ENCODE measurements around the gene MEIS2.

The MEIS2 gene

GRCh38 chr15:37134699-37135131 lies 34.4 kb upstream of the MEIS2 start:
- Histone ChIP-seq H3K27me3 (ENCODE audit: insufficient read depth, low read length) (no peaks in the 10 kb centered on the region), H2AFZ (ENCODE audit: low read length, unreplicated experiment) (peak overlapping the region; percentile 94), H3K4me3 (ENCODE audit: low read depth, low read length) (no peak overlapping the region), H3K27ac (ENCODE audit: low read depth, low read length) (no peak overlapping the region), H3K36me3 (ENCODE audit: insufficient read depth, low read length) (no peaks in the 10 kb centered on the region), H3K79me2 (ENCODE audit: control insufficient read depth, insufficient read depth, low read length, unreplicated experiment) (no peaks in the 10 kb centered on the region), H3K4me1 (ENCODE audit: control insufficient read depth, insufficient read depth, low read length, unreplicated experiment) (peaks cover 25% of the 10 kb centered on the region)

DNA sequence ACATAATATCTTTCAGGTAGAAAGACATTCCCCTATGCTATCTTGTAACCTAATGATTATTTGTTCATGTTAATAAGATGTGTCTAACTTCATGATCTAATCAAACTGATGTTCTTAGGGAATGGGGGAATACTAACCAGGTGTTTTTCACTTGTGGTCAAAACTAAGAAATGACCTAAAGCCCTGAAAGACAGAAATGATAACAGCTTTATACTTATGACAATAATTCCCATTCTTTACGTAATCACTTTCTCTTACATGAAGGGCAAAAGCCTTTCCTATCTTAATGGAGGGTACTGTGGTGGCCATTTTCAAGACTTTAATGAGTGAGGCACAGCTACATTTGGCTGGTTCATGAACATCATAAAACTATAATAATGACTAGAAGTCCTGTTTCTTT lies 33.9 kb upstream of the MEIS2 start:
- H2AFZ ChIP-seq (ENCODE audit: low read length, unreplicated experiment), result peak overlapping the region; percentile 94
- peaks cover 25% of the 10 kb centered on the region for H3K4me1 ChIP-seq (ENCODE audit: control insufficient read depth, insufficient read depth, low read length, unreplicated experiment)
- H3K27ac ChIP-seq (ENCODE audit: low read depth, low read length), result no peak overlapping the region

DNA sequence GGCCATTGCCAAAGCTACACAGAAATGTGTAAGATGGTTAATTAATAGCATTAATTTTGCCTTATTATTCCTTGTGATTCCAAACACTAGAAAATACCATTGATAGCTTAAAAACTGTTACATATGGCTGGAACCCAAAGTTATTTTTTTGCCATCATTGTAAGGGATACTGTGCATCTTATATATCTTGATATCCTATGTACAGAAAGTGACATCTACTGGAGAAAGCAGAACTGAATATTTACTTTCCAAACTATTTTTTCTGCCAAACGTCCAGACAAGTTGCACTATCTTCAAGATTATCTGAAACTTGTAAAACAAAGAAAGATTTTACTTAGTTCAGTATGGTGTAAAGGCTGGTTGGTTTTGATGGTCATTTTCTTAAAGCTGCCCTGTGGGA lies 33.3 kb upstream of the MEIS2 start:
- Histone ChIP-seq H3K4me3 (ENCODE audit: low read depth, low read length) (peak overlapping the region; percentile 55), H3K36me3 (ENCODE audit: insufficient read depth, low read length) (no peaks in the 10 kb centered on the region), H2AFZ (ENCODE audit: low read length, unreplicated experiment) (peak overlapping the region; percentile 94), H3K79me2 (ENCODE audit: control insufficient read depth, insufficient read depth, low read length, unreplicated experiment) (no peaks in the 10 kb centered on the region), H3K4me1 (ENCODE audit: control insufficient read depth, insufficient read depth, low read length, unreplicated experiment) (peaks cover 25% of the 10 kb centered on the region), H3K27me3 (ENCODE audit: insufficient read depth, low read length) (no peaks in the 10 kb centered on the region), H3K27ac (ENCODE audit: low read depth, low read length) (no peak overlapping the region)

More for the DNA sequence above, 33.9 kb upstream of the MEIS2 start:
- H3K79me2 ChIP-seq (ENCODE audit: control insufficient read depth, insufficient read depth, low read length, unreplicated experiment), result no peaks in the 10 kb centered on the region
- H3K27me3 ChIP-seq (ENCODE audit: insufficient read depth, low read length), result no peaks in the 10 kb centered on the region
- no peaks in the 10 kb centered on the region for H3K36me3 ChIP-seq (ENCODE audit: insufficient read depth, low read length)
- H3K4me3 ChIP-seq (ENCODE audit: low read depth, low read length), result no peak overlapping the region

- Histone ChIP-seq H3K27me3 (ENCODE audit: insufficient read depth, low read length) (no peaks in the 10 kb centered on the region), H3K4me3 (ENCODE audit: low read depth, low read length) (no peak overlapping the region), H3K4me1 (ENCODE audit: control insufficient read depth, insufficient read depth, low read length, unreplicated experiment) (peaks cover 25% of the 10 kb centered on the region), H3K79me2 (ENCODE audit: control insufficient read depth, insufficient read depth, low read length, unreplicated experiment) (no peaks in the 10 kb centered on the region), H2AFZ (ENCODE audit: low read length, unreplicated experiment) (no peak overlapping the region), H3K36me3 (ENCODE audit: insufficient read depth, low read length) (no peaks in the 10 kb centered on the region), H3K27ac (ENCODE audit: low read depth, low read length) (no peak overlapping the region)
Measured at GRCh38 chr15:37132826-37133417, 32.6 kb upstream of the MEIS2 start.

GRCh38 chr15:37131621-37132020 lies 31.3 kb upstream of the MEIS2 start:
- H3K27ac ChIP-seq (ENCODE audit: low read depth, low read length), result no peak overlapping the region

DNA sequence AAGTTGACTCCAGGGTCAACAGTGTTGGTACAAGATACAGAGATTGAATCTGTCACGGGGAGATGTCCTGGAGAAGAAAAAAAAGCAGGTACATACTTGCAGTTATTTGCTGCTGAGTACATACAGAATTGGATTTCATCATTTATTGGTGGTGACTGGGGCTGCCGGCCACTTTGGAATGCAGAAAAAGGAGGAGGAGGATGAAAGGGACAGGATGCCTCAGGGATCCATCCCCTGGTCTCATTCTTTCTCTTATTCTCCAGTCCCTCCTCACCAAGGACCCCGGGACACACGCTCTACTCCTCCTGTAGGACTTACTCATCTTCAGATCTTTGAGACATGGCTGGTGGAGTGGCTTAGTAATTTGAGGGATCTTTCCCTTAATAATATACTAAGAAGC lies 30.0 kb upstream of the MEIS2 start:
- Histone ChIP-seq H2AFZ (ENCODE audit: low read length, unreplicated experiment) (no peak overlapping the region), H3K27me3 (ENCODE audit: insufficient read depth, low read length) (no peaks in the 10 kb centered on the region), H3K79me2 (ENCODE audit: control insufficient read depth, insufficient read depth, low read length, unreplicated experiment) (no peaks in the 10 kb centered on the region), H3K27ac (ENCODE audit: low read depth, low read length) (no peak overlapping the region), H3K4me1 (ENCODE audit: control insufficient read depth, insufficient read depth, low read length, unreplicated experiment) (peaks cover 12% of the 10 kb centered on the region), H3K4me3 (ENCODE audit: low read depth, low read length) (no peak overlapping the region), H3K36me3 (ENCODE audit: insufficient read depth, low read length) (no peaks in the 10 kb centered on the region)

More at GRCh38 chr15:37131621-37132020, 31.3 kb upstream of the MEIS2 start:
- no peak overlapping the region for H2AFZ ChIP-seq (ENCODE audit: low read length, unreplicated experiment)
- H3K4me3 ChIP-seq (ENCODE audit: low read depth, low read length), result no peak overlapping the region
- H3K4me1 ChIP-seq (ENCODE audit: control insufficient read depth, insufficient read depth, low read length, unreplicated experiment), result peaks cover 18% of the 10 kb centered on the region
- H3K36me3 ChIP-seq (ENCODE audit: insufficient read depth, low read length), result no peaks in the 10 kb centered on the region
- no peaks in the 10 kb centered on the region for H3K27me3 ChIP-seq (ENCODE audit: insufficient read depth, low read length)
- H3K79me2 ChIP-seq (ENCODE audit: control insufficient read depth, insufficient read depth, low read length, unreplicated experiment), result no peaks in the 10 kb centered on the region

- Histone ChIP-seq H3K4me3 (ENCODE audit: low read depth, low read length) (no peak overlapping the region), H3K79me2 (ENCODE audit: control insufficient read depth, insufficient read depth, low read length, unreplicated experiment) (no peaks in the 10 kb centered on the region), H3K27me3 (ENCODE audit: insufficient read depth, low read length) (no peaks in the 10 kb centered on the region), H3K27ac (ENCODE audit: low read depth, low read length) (no peak overlapping the region), H3K36me3 (ENCODE audit: insufficient read depth, low read length) (no peaks in the 10 kb centered on the region), H3K4me1 (ENCODE audit: control insufficient read depth, insufficient read depth, low read length, unreplicated experiment) (no peaks in the 10 kb centered on the region), H2AFZ (ENCODE audit: low read length, unreplicated experiment) (no peak overlapping the region)
Measured at GRCh38 chr15:37125143-37125542, 24.8 kb upstream of the MEIS2 start.

- H3K36me3 ChIP-seq (ENCODE audit: insufficient read depth, low read length), result no peaks in the 10 kb centered on the region
- no peaks in the 10 kb centered on the region for H3K79me2 ChIP-seq (ENCODE audit: control insufficient read depth, insufficient read depth, low read length, unreplicated experiment)
- no peak overlapping the region for H3K4me3 ChIP-seq (ENCODE audit: low read depth, low read length)
- no peak overlapping the region for H2AFZ ChIP-seq (ENCODE audit: low read length, unreplicated experiment)
- H3K27ac ChIP-seq (ENCODE audit: low read depth, low read length), result no peak overlapping the region
- no peaks in the 10 kb centered on the region for H3K4me1 ChIP-seq (ENCODE audit: control insufficient read depth, insufficient read depth, low read length, unreplicated experiment)
- H3K27me3 ChIP-seq (ENCODE audit: insufficient read depth, low read length), result no peaks in the 10 kb centered on the region
Measured at GRCh38 chr15:37124331-37124730, 24.0 kb upstream of the MEIS2 start.

- Histone ChIP-seq H3K4me1 (ENCODE audit: control insufficient read depth, insufficient read depth, low read length, unreplicated experiment) (no peaks in the 10 kb centered on the region), H3K27me3 (ENCODE audit: insufficient read depth, low read length) (no peaks in the 10 kb centered on the region), H3K79me2 (ENCODE audit: control insufficient read depth, insufficient read depth, low read length, unreplicated experiment) (no peaks in the 10 kb centered on the region), H3K27ac (ENCODE audit: low read depth, low read length) (no peak overlapping the region), H3K4me3 (ENCODE audit: low read depth, low read length) (no peak overlapping the region), H3K36me3 (ENCODE audit: insufficient read depth, low read length) (no peaks in the 10 kb centered on the region), H2AFZ (ENCODE audit: low read length, unreplicated experiment) (peak overlapping the region; percentile 2)
Measured at GRCh38 chr15:37122703-37123102, 22.4 kb upstream of the MEIS2 start.

DNA sequence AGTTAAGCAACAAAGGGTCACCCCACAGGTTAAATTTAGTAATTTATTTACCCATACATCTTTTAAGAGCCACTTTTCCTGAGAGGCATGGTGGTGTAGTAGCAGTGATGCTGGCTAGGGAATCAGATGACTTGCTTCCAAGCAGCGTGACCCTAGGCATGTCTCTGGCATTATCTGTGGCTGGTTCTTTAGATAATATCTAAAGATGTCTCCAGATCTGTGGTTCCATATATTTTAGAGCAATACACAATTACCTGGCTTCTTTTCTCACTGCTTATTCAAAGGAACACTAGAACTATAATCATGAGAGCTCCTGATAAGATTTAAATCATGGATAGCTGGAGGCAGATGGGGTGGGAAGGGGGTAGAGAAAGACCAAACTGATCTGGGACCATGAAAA lies 21.1 kb upstream of the MEIS2 start:
- Histone ChIP-seq H3K4me3 (ENCODE audit: low read depth, low read length) (no peak overlapping the region), H3K27ac (ENCODE audit: low read depth, low read length) (no peak overlapping the region), H3K27me3 (ENCODE audit: insufficient read depth, low read length) (no peaks in the 10 kb centered on the region), H3K79me2 (ENCODE audit: control insufficient read depth, insufficient read depth, low read length, unreplicated experiment) (no peaks in the 10 kb centered on the region), H2AFZ (ENCODE audit: low read length, unreplicated experiment) (no peak overlapping the region), H3K4me1 (ENCODE audit: control insufficient read depth, insufficient read depth, low read length, unreplicated experiment) (no peaks in the 10 kb centered on the region), H3K36me3 (ENCODE audit: insufficient read depth, low read length) (no peaks in the 10 kb centered on the region)

- Histone ChIP-seq H2AFZ (ENCODE audit: low read length, unreplicated experiment) (no peak overlapping the region), H3K4me3 (ENCODE audit: low read depth, low read length) (no peak overlapping the region), H3K36me3 (ENCODE audit: insufficient read depth, low read length) (no peaks in the 10 kb centered on the region), H3K4me1 (ENCODE audit: control insufficient read depth, insufficient read depth, low read length, unreplicated experiment) (no peaks in the 10 kb centered on the region), H3K27me3 (ENCODE audit: insufficient read depth, low read length) (no peaks in the 10 kb centered on the region), H3K79me2 (ENCODE audit: control insufficient read depth, insufficient read depth, low read length, unreplicated experiment) (no peaks in the 10 kb centered on the region), H3K27ac (ENCODE audit: low read depth, low read length) (no peak overlapping the region)
Measured at GRCh38 chr15:37117030-37117429, 16.7 kb upstream of the MEIS2 start.
